GM12874 (cell line): ENCODE data around the gene COQ2.

Source experiments
- TF ChIP-seq, protein P1 (sequence below): IDR thresholded peaks from 2 replicates; pipeline ENCODE4 v1.5.1; 2011; ENCODE audit warnings: low read depth, mild to moderate bottlenecking, control low read depth, low read length, moderate library complexity; ENCODE audit not compliant: insufficient read depth

Gene COQ2

DNA sequence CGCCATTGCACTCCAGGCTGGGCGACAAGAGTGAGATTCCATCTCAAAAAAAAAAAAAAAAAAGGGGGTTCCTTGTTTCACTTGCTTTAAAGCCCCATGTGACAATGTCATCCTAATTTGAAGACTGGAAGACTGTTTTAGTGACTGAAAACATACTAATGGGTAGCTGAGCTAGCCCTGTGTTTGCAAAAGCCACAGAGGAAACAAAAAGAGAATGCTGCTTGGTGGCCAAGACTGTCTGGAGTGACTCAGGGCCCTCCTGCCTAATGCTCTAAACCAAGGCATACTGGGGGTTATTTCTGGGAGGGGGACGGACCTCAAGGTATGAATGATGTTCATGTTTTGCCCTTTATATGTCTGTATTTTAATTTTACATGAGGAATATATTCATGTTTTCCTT is 34.1 kb upstream of the COQ2 start:
- TF ChIP-seq, protein P1, sequence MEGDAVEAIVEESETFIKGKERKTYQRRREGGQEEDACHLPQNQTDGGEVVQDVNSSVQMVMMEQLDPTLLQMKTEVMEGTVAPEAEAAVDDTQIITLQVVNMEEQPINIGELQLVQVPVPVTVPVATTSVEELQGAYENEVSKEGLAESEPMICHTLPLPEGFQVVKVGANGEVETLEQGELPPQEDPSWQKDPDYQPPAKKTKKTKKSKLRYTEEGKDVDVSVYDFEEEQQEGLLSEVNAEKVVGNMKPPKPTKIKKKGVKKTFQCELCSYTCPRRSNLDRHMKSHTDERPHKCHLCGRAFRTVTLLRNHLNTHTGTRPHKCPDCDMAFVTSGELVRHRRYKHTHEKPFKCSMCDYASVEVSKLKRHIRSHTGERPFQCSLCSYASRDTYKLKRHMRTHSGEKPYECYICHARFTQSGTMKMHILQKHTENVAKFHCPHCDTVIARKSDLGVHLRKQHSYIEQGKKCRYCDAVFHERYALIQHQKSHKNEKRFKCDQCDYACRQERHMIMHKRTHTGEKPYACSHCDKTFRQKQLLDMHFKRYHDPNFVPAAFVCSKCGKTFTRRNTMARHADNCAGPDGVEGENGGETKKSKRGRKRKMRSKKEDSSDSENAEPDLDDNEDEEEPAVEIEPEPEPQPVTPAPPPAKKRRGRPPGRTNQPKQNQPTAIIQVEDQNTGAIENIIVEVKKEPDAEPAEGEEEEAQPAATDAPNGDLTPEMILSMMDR: no peak

DNA sequence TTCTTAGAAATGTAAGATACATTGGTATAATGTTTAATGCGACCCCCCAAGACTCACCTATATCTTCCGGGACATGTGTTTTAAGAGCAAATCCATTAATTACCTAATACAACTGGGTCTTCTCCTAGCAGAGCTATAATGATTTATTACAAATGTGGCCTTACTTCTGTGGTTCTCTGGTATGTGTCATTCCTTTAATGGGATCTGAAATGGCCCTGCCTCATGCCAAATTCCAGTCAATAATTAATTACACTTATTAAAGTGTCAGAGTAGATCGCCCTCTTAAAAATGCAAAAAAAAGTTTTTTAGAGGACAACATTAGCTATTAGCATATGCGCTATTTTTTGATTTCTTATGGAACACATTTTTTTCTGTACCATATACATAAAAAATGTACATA is 33.1 kb upstream of the COQ2 start:
- TF ChIP-seq, protein P1: no peak

DNA sequence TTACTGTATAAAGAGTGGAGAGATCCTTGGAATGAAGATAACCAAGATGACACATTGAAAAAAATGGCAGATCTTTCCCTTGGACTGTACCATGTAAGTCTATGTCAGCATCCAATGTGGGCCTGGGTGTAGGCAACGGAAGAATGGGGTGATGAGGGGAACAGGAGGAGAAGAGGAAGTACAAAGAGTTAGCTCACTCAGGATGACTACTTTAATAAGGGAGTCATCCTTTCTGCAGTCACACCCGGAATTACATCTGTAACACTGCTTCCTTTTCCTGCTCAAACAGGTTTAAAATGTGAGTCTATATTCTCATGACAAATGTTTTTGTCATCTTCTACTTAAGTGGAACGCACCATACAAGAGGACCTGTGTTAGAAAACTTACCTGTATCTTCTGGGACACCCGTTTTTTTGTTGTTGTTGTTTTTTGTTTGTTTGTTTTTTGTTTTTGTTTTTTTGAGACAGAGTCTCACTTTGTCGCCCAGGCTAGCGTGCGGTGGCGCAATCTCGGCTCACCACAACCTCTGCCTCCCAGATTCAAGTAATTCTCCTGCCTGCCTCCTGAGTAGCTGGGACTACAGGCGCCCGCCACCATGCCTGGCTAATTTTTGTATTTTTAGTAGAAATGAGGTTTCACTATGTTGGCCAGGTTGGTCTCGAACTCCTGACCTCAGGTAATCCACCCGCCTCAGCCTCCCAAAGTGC is 32.0 kb upstream of the COQ2 start:
- TF ChIP-seq, protein P1: no peak

DNA sequence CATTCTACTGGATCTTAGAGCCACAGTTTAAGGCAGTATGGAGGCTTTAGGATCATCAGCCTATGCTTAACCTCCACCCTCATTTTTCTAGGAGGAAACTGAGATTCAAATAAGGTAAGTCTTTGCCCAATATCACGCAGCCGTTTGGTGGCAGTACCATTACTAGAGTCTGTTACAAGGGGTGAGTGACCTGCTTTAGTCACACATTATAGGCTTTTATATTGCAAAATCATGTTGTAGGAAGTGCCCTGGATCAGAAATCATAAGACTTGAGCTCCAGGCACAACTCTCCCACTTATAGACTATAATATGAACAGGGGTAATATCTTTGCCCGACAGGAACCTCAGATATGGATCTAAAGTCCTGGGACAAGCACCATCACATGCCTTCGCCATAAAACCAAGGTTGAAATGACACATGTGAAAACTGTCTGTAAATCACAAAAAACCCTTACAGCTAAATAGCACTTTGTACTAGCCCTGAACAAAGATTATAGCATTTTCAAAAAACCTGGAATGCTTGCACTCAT is 30.8 kb upstream of the COQ2 start:
- TF ChIP-seq, protein P1: no peak

DNA sequence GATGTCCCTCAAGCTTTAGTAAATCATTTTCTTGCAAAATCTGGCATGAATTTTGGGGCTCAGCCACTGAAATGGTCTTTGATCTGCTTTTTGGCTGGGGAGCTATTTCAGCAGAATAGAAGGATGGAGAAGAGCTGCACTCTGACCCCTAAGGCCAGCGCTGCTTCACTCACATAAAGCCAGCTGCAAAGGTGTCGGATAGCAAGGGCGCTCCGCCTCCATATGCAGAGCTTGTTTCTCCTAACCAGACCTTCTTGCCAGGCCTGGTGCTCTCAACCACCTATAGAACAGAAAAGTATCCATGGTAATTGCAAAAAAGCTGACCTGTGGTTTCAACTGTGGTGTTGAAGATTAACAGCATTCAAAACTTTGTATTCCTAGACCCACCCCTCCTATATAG is 24.1 kb upstream of the COQ2 start:
- TF ChIP-seq, protein P1: no peak

DNA sequence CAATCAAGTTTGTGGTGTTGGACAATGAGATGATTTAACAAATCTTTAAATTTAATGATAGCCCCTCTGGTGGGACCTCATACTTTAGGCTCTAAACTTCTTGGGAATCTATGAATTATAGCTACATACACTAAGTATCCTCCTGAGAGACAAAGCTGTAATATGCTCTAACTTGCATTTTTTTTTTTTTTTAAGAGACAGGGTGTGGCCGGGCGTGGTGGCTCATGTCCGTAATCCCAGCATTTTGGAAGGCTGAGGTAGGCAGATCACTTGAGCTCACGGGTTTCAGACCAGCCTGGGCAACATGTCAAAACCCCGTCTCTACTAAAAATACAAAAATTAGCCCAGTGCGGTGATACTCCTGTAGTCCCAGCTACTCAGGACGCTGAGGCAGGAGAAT is 23.3 kb upstream of the COQ2 start:
- TF ChIP-seq, protein P1: no peak

DNA sequence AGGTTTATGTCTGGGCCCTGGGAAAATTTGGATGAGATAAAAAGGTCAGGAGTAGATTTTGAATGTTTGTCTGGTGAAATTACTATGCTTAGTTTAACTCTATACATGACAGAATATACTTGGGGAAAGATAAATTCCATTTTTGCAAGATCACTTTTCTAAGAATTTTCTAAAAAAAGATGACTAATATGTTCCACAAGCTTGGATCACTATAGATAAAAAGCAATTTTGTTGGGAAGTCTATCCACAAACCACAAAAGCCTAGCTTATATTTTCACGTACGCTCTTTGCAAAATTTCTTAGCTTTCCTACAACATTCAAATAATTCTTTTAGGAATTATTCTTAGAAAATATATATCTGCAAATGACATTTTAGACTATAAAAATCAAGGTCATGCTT is 20.6 kb upstream of the COQ2 start:
- TF ChIP-seq, protein P1: no peak
